ENCODE data around the gene GPR137.
"Not testable (repeated sequence)": the region's sequence is repeated elsewhere in the genome, so short reads cannot be mapped to it uniquely, and the experiment has no call there.

Gene GPR137

GRCh38 chr11:64321026-64321425 is 35.4 kb downstream of the GPR137 start:
- no peak for DNase-seq (ENCODE audit: low spot score)

- no peak for DNase-seq (ENCODE audit: low spot score)
Measured at GRCh38 chr11:64321533-64321932, 35.9 kb downstream of the GPR137 start.

GRCh38 chr11:64322925-64323260 is 37.2 kb downstream of the GPR137 start:
- no peak for DNase-seq (ENCODE audit: low spot score)

GRCh38 chr11:64323373-64323772 is 37.7 kb downstream of the GPR137 start:
- no peak for DNase-seq (ENCODE audit: low spot score)

GRCh38 chr11:64323984-64324383 is 38.3 kb downstream of the GPR137 start:
- not testable (repeated sequence) for DNase-seq (ENCODE audit: low spot score)

GRCh38 chr11:64324692-64325469 is 39.2 kb downstream of the GPR137 start:
- DNase-seq (ENCODE audit: low spot score), result no peak

GRCh38 chr11:64327375-64327774 is 41.7 kb downstream of the GPR137 start:
- DNase-seq (ENCODE audit: low spot score), result no peak

- no peak for DNase-seq (ENCODE audit: low spot score)
Measured at GRCh38 chr11:64327993-64328392, 42.3 kb downstream of the GPR137 start.

- no peak for DNase-seq (ENCODE audit: low spot score)
Measured at GRCh38 chr11:64330888-64331287, 45.2 kb downstream of the GPR137 start.

GRCh38 chr11:64331569-64332371 is 46.1 kb downstream of the GPR137 start:
- DNase-seq (ENCODE audit: low spot score), result no peak

- no peak for DNase-seq (ENCODE audit: low spot score)
Measured at GRCh38 chr11:64333556-64333955, 47.9 kb downstream of the GPR137 start.

GRCh38 chr11:64334764-64335735 is 49.4 kb downstream of the GPR137 start:
- DNase-seq (ENCODE audit: low spot score), result peak; percentile 76

GRCh38 chr11:64337538-64338249 is 52.0 kb downstream of the GPR137 start:
- DNase-seq (ENCODE audit: low spot score), result no peak

GRCh38 chr11:64338716-64339115 is 53.1 kb downstream of the GPR137 start:
- no peak for DNase-seq (ENCODE audit: low spot score)
